Lower leg skin (tissue), 4 donors: ENCODE data around the gene CCDC184. TPM values are rescaled to one million over a fixed set of nuclear protein-coding genes. Genes with fewer than 3 reads are reported as not detected.

ENCODE experiments used
- DNase-seq, 2 donors: peaks; one replicate each; pipeline ENCODE4 v3.0.0-alpha.2; 2019; ENCODE audit warnings: low spot score in 2 of 2
- H3K4me3 ChIP-seq: fragments of 200-600 bp; sonication (generic); 2 replicates; pipeline ENCODE4 v1.5.1; 2017; ENCODE audit warnings: mild to moderate bottlenecking, low read depth; ENCODE audit not compliant: poor library complexity, severe bottlenecking
- POLR2A ChIP-seq, 2 donors: fragments of 450-650 bp; IDR thresholded peaks; one replicate each; pipeline ENCODE4 v1.6.1; 2016 to 2017; ENCODE audit warnings: antibody characterized with exemption in 2 of 2, mild to moderate bottlenecking in 1 of 2, moderate library complexity in 1 of 2
- WGBS, 2 donors: methylation state at CpG; one replicate each; pipeline ENCODE4 v1.1.5; 2018; 5-methylcytosine and 5-hydroxymethylcytosine counted together
- intact Hi-C: fragments of 100-400 bp; cut with DNase I; formaldehyde crosslinking; loops from one replicate; pipeline ENCODE4 v1.15.0; 2023; ENCODE audit warnings: low total_unique reads
- total RNA-seq, 4 donors: library from RNA; depleted of rRNA; stranded (reverse); fragments of >200 nt; gene quantifications; one replicate each; pipeline ENCODE4 v1.1.0, GENCODE V29; 2016
- TF ChIP-seq, protein P1 (sequence below), 3 donors: fragments of 450-650 bp; IDR thresholded peaks; one replicate each; pipeline ENCODE4 v1.5.1; 2016; ENCODE audit warnings: antibody characterized with exemption in 3 of 3, mild to moderate bottlenecking in 3 of 3, moderate library complexity in 2 of 3

CCDC184 gene
- total RNA-seq, 4 donors from 2014 or later: 0.13 to 0.36 (median 0.22) TPM; not detected in 1

DNA sequence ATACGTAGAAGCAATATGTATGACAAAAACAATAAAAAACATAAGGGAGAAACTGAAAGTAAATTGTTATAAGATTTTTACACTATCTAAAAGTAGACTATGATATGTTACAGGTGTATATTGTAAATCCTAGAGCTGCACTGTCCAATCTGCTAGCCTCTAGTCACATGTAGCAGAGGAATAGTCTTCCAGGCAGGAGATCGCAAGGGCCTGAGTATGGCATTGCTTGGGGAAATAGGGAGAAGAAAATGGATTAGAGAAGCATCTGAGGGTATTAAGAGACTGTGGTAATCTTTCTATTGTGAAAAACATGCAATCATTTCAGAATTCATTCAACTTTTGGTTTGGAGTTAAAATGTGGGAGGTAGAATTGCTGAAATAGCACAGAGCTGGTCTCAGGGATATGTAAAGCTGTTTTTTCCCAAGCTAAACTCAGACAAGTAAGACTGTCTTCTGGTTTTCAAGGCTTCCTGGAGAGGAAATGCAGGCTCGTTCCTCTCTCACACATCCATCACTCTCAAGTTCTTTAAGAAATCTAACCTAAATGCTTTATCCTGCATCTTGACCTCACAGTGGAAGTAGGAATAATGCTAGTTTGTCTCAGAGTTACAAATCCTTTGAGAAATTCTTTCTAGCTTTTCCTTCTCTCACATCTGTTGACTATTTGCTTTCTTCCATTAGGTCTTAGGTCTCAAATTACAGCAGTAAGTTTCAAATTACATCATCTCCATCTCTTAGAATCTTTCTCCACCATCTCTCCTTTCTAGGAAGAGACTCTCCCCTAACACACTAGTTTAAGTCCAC, 7.6 kb upstream of the CCDC184 start:
- 58 to 65% methylated on average over 3 of the region's 3 CpGs for WGBS, 2 donors

DNA sequence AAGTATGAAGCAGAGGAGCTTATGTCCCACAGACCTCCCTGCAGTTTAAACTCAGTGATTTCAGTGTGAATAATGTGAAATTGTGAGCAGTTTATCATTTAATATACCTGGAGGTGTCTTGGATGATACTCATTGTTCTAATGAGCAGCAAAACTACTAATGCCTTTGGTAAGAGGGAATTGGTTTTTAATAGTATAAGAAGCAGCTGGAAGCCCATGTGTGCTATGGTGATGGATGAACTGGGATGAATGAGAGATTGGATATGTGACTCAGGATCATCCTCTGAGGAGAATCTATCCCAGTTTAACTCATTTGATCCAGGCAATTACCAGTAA, 7.1 kb upstream of the CCDC184 start:
- intact Hi-C loops: no loop called here
- H3K4me3 ChIP-seq: no peak overlapping the region
- DNase-seq: no peak
- TF ChIP-seq, protein P1, sequence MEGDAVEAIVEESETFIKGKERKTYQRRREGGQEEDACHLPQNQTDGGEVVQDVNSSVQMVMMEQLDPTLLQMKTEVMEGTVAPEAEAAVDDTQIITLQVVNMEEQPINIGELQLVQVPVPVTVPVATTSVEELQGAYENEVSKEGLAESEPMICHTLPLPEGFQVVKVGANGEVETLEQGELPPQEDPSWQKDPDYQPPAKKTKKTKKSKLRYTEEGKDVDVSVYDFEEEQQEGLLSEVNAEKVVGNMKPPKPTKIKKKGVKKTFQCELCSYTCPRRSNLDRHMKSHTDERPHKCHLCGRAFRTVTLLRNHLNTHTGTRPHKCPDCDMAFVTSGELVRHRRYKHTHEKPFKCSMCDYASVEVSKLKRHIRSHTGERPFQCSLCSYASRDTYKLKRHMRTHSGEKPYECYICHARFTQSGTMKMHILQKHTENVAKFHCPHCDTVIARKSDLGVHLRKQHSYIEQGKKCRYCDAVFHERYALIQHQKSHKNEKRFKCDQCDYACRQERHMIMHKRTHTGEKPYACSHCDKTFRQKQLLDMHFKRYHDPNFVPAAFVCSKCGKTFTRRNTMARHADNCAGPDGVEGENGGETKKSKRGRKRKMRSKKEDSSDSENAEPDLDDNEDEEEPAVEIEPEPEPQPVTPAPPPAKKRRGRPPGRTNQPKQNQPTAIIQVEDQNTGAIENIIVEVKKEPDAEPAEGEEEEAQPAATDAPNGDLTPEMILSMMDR (IDR thresholded peaks at IDR 0.05): no peak
- TF ChIP-seq POLR2A (IDR thresholded peaks at IDR 0.05): no peak

More for the DNA sequence above, 7.6 kb upstream of the CCDC184 start:
- DNase-seq: no peak
- TF ChIP-seq POLR2A (IDR thresholded peaks at IDR 0.05): no peak
- TF ChIP-seq, protein P1 (IDR thresholded peaks at IDR 0.05): no peak
- intact Hi-C loops: no loop called here
- H3K4me3 ChIP-seq: no peak overlapping the region

- WGBS, 2 donors: 88% methylated on average over 4 of the region's 4 CpGs
- H3K4me3 ChIP-seq: no peak overlapping the region
- TF ChIP-seq, protein P1 (IDR thresholded peaks at IDR 0.05): no peak
- no peak for TF ChIP-seq POLR2A (IDR thresholded peaks at IDR 0.05)
- DNase-seq: no peak
- intact Hi-C loops: no loop called here
These were observed 5.5 kb upstream of the CCDC184 start for GRCh38 chr12:48177982-48178381.

DNA sequence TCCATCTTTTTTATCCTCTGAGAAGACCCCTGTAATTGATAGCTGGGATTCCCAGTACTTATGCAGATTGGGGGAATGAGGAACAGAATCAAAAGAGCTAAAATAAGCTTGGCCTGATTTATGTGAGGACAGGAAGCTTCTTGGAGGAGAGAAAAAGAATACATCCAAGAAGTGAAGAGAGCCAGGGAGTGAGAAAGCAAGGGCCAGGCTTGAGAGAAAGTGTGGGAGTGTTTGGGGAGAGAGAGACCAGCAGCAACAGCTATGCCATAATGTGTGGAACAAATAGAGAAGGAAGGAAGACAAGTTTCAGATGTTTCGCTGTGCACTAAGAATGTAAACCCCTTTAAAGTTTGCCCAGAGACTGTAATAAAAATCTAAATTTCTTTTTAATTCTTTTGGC, 4.0 kb upstream of the CCDC184 start:
- no peak for TF ChIP-seq POLR2A (IDR thresholded peaks at IDR 0.05)
- TF ChIP-seq, protein P1 (IDR thresholded peaks at IDR 0.05): no peak
- 93 to 100% methylated on average over 1 of the region's 1 CpG for WGBS, 2 donors
- DNase-seq: no peak
- intact Hi-C loops: no loop called here
- H3K4me3 ChIP-seq: no peak overlapping the region

DNA sequence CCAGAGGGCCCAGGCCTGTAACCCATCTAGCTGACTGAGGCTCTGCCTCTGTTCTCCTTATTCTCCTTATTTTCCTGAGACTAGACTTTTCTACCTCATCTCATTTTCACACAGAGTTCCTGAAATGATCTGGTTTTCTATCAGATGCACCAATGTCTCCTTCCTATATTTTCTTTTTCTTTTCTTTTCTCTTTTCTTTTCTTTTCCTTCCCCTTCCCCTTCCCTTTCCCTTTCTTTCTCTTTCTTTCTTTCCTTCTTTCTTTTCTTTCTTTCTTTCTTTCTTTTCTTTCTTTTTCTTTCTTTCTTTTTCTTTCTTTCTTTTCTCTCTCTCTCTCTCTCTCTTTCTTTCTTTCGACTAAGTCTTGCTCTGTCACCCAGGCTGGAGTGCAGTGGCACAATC, 3.0 kb upstream of the CCDC184 start:
- DNase-seq: no peak
- H3K4me3 ChIP-seq: no peak overlapping the region
- TF ChIP-seq, protein P1 (IDR thresholded peaks at IDR 0.05): no peak
- TF ChIP-seq POLR2A (IDR thresholded peaks at IDR 0.05): no peak
- intact Hi-C loops: no loop called here
- WGBS, 2 donors: 80 to 91% methylated on average over 1 of the region's 1 CpG
